ENCODE measurements around the gene TMEM11. TPM values are rescaled to one million over a fixed set of nuclear protein-coding genes. Genes with fewer than 3 reads are reported as not detected.

Gene TMEM11
- 14.3 and 14.8 TPM in 2 replicates for total RNA-seq

- peak; percentile 85 for DNase-seq (ENCODE audit: low read depth)
These were observed at the start of gene TMEM11 for GRCh38 chr17:21214015-21214776. Gene TMEM11, minus strand, starts transcription at chr17:21214161. Its CDS starts 9 bp downstream, at chr17:21214152.

DNA sequence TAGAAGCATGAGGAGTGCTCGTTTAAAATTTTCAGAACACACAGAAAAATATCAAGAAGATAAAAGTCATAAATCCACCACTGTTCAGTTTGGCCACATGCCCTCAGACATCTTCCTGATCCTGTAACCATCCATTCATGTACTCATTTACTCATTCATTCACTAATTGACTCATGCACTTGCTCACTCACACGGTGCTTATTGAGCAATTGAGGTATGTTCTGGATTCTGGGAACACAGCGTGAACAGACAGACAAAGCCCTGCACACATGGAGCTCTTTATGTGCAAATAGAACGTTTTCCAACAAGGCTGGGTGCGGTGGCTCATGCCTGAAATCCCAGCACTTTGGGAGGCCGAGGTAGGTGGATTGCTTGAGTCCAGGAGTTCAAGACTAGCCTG, 49.4 kb upstream of the TMEM11 start:
- DNase-seq (ENCODE audit: low read depth) = peak; percentile 96

DNA sequence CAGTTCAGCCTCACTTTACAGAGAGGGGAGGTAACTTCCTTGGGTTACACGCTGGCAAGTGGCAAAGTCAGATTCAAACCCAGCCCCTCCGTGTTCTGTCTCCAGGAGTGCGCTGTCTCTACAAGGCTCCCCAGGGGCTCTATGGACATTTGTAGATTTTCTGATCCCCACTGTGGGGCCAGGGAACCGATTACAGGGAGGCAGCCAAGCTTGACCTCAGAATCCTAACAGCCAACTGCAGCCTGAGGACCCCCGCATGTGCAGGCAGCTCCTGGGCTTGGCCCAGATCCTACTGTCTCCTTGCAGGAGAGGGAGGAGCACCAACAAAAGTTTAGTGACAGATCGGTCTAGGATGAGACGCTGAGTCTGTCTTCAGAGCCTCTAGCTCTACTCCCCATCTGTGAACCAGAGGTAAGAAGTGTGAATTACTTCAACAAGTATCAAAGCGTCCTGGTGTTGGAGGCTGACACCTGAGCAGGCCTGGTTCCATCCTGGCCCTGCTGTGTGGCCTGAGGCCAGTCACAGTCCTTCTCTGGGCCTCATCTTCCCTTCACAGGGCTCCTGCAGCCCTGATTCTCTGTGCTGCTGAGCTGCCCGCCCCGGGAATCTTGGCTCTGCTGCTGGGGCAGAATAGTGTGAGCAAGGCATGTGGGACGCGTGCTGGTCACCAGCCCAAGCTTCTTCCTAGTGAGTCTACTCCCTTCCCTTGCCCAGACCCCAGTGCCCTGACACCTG, 48.5 kb upstream of the TMEM11 start:
- no peak for DNase-seq (ENCODE audit: low read depth)

DNA sequence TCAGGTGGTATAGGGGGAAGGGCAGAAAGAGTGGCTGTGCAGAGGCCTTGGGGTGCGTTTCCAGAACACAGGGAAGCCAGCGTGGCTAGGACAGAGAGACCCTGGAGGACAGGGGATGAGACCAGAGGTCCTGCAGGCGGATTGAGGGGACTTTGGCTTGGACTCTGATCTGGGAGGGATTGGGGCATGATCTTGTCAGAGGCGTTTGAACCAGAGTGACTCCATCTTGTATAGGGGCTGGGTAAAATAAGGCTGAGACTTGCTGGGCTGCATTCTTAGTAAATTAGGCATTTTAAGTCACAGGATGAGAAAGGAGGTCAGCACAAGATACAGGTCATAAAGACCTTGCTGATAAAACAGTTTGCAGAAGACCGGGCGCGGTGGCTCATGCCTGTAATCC, 44.6 kb upstream of the TMEM11 start:
- DNase-seq (ENCODE audit: low read depth) = no peak

DNA sequence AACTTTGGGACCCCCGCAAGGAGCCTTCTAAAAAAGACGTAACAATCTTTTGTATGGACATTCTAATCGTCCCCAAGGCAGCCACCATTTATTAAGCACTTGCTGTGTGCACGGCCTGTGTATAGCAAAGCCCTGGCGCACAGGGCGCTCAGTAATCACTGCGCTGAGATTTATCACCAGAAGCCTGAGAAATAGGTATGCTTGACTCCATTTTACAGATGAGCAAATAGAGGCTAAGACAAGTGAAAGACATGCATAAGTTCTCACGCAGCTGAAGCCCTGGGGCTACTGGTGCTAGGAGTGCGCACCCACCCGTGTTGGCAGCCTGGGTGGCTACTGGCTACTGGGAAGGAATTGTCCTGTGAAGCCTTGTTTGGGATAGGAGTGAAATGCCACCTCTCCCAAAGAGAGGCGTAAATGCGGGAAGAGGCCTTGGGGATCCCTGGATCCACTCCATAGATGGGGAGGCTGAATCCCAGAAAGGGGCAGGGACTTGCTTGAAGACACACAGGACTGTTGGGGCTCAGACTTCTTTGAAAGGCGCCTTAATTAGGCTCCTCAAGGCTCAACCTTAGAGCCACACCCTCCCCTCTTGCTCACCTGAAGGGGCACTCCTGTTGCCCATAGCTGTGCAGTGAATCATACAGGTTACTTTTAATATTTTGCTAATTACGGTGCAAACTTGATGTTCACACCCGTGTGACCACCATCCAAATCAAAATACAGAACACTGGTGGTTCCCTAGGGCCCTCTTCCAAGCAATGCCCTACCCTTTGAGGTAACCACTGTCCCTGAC, 39.9 kb upstream of the TMEM11 start:
- DNase-seq (ENCODE audit: low read depth) = no peak

- peak; percentile 48 for DNase-seq (ENCODE audit: low read depth)
These were observed 39.1 kb upstream of the TMEM11 start, which contains the start of gene NATD1 for GRCh38 chr17:21252796-21253645. Gene NATD1, minus strand, starts transcription at chr17:21253410. Its CDS starts 146 bp downstream, at chr17:21253264.

DNA sequence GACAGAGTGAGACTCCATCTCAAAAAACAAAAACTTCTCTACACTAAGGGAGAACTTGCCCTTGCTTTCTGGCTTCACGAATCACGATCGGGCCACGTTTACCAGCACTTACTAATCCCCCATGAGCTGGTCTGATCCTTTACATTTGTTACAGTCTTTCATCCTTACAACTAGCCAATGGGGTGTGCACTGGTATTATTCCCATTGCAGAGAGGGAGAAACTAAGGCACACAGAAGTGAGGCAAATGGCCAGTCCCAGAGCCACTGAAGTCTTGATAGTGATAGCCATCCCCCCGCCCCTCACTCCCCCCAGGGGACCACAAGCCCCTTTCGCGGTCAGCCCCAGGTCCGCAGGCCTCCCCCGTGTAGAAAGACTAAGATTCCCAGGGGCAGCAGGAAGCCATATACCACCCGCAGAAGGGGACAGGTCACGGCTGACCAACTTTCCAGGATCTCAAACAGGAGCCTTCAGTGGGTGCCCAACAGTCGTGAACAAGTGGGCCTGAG, 38.4 kb upstream of the TMEM11 start:
- DNase-seq (ENCODE audit: low read depth) = no peak

DNA sequence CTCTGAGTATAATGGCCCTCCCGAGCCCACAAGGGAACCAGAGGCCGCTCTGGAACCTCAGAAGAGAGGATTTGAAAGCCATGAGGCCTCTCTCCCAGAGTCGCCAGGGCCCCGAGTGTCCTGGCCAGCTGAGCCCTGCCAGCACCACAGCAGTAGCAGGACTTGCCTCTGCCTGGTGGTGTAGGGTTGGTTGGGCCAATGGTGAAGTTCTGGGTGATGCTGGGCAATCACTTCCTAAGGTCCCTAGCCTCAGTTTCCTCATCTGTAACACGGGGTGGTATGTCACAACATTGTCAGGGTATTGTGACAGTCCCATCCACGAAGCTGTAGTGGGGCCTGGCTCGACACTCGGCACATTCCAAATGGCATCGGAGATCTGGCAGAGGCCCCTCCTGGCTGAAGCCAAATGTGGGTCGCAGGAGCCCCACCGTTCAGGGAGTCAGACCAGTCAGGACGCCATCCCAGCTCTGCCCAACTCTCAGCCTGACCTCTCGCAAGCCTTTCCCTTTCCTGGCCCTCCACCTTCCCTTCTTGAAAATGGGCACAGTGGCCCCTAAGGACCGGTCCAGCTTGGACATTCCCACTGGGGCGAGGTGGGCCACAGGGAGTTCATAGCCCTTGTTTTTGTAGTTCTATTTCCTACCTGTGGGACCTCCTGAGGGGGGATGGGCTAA, 37.5 kb upstream of the TMEM11 start:
- no peak for DNase-seq (ENCODE audit: low read depth)

DNA sequence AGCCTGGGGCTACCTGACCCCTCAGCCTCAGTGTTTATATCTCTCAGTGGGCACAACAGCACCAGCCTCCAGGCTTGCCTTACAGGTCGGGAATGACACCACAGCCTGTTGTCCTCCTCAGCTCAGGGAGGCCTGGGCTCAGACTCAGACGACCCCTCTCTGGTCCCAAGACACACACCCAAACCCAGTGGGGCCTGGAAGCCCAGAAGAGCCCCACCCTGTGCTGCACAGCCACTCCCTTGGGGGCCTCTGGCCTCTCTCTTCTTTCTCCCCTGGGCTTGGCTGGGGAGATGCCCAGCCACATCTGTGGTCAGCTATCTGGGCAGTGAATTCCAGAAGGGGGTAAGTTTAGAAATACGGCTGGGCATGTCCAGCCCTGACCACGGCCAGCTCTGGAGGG, 36.9 kb upstream of the TMEM11 start:
- DNase-seq (ENCODE audit: low read depth) = no peak

DNA sequence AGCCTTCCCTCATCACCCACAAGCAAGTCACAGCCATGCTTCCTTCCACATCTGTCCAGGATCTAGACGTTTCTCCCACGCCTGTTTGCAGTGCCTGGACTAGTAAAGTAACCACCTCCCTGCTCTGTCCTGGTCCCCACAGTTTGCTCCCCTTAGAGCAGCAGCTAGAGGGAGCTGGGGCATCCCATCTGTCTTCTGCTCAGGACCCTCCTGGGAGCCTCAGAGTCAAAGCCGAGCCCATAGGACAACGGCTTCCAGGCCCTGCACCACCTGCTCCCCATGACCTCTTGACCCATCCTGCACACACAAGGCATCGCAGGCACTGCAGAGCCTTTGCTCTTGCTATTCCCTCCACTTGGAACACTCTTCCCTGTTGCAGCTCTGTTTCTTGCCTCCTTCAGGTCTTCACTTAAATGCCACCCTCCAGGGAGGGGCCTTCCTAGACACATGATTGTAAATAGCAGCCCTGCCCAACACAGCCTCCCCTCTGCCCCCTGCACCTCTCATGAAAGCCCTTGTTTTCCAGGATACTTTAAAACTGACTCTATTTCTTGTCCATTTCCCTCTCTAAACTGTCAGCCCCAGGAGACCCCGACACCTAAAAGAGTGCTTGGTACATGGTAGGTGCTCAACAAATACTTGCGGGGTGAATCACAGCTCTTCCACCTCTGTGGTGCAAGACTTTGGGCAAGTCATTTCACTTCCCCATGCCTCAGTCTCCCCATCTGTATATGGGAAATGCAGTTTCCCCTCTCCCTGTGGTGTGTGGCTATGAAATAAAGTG, 36.2 kb upstream of the TMEM11 start:
- no peak for DNase-seq (ENCODE audit: low read depth)

DNA sequence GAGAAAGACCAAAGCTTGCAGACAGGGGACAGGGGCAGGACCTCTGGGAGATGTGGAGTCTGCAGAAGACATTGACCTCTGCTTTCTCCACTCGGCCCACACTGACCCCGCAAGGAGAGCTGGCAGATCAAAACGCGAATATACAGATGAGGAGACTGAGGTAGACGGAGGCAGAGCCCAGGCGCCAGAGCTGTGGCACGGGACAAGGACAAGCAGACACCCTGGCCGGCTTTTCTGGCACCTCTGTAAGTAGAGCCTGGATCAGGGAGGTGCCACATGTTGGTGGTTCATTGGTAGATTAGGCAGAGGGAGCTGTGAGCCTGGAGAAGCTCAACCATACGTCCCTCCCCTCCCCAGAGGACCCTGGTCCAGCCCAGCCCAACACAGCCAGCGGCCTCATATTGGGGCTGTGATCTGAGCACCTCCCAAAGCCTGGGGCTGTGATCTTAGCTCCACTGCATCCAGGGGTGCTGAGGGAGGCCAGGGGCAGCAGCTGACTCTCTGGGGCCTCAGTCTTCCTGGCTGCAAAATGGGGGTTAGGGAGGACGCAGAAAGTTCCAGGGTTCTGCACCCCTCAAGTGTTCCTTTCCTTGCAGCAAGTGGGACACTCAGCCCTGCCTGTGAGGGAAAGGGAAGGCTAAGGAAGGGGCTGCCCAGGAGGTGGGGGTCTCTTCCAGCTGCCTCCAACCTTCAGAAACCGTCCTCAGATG, 35.3 kb upstream of the TMEM11 start:
- no peak for DNase-seq (ENCODE audit: low read depth)

DNA sequence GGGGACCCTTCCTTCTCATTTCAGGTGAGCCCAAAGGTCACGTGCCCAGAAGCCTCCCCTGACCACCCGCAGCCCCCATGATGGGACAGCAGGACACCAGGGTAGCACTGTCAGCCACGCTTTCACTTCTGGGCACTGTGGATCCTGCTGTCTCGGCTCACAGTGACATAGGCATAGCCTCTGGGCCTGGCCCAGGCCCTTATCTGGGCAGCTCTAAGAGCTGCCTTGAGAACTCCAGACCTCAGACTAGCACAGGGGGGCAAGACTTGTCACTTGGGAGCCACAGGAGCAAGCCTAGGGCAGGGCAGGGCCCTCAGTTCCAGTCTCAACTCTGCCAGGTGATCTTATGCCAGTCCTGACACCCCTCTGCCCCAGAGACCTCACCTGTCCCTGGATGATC, 34.5 kb upstream of the TMEM11 start:
- no peak for DNase-seq (ENCODE audit: low read depth)

GRCh38 chr17:21247552-21248258, 33.7 kb upstream of the TMEM11 start:
- DNase-seq (ENCODE audit: low read depth) = no peak

DNA sequence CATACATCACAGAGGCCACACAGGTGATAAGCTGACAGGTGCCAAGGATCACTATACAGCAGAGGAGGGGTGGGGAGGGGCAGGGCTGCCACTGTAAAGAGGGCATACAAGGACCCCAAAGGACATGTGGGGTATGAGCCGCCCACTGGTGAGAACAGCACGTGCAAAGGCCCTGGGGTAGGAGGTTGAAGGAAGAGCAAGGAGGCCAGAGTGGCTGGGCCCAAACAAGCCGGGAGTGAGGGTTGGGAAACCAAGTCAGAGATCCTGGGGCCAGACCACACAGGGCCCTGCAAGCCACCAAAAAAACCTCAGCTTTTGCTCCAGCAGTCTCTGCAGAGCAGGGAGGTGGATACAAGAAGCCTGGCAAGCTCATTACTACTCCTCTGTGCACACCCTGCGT, 32.7 kb upstream of the TMEM11 start:
- DNase-seq (ENCODE audit: low read depth) = no peak

DNA sequence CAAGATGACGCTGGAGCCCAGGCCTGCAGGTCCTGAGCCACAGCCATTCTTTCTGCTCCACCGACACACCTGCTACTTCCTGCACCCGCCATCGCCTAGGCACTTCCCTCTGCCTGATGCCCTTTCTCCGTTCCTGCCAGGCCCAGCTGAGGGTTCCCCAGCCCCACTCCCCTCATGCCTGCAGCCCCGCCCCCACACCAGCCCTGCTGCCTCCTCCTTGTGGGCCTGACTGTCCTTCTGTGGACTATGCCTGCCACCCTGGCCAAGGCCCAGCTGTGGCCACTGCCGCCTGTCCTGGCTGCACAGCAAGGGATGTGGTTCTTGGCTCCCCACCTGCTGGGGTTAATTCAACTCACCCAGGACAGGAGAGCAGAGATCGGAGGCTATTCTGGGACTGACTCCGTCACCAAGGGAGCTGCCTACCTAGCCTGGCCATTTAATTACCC, 31.7 kb upstream of the TMEM11 start:
- no peak for DNase-seq (ENCODE audit: low read depth)

- no peak for DNase-seq (ENCODE audit: low read depth)
These were observed 29.7 kb upstream of the TMEM11 start for GRCh38 chr17:21243516-21244303.

DNA sequence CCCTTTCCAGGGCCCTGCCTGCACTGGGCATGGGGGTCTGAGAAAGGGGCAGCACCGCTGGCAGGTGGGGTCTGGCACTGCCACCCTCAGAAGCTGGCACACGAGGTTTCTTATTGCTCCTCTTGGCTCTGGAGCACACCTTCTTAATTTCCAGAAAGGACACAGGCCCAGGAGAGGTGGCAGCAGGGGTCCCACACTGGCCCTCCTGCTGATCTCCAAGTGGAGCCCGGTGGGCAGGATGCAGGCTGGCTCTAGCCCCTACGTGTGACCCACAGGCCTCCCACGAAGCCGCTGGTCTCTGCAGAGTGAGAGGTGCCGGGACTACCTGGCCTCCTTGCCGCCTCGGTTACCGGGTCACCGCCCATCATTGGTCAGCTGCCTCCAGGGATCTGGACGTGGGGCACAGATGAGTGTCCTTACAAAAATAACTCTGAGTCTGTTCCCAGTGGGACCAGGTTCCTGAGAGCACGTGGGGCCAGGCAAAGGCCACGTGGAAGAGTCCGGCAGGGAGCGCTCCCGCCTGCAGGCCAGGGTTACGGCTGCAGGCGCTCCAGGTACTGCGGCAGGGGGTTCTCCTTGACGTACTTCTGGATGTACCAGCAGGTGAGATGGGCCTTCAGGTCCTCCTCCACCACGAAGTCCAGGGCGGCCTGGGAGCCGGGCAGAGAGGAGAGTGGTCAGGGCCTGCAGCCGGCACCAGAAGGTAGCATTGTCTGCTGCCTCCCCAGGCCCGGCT, 29.0 kb upstream of the TMEM11 start:
- no peak for DNase-seq (ENCODE audit: low read depth)
